GM19023 (cell line): ENCODE data around the gene CCNDBP1.
A peak's percentile ranks its signal among the peaks of the same experiment; 100 is the strongest.
"Not testable (repeated sequence)": the region's sequence is repeated elsewhere in the genome, so short reads cannot be mapped to it uniquely, and the experiment has no call there.

Experiments
- ATAC-seq: cut with Tn5 transposase; IDR thresholded peaks from one replicate; pipeline ENCODE4 v1.9.1; 2021; ENCODE audit warnings: mild to moderate bottlenecking, moderate library complexity; ENCODE audit not compliant: unreplicated experiment

CCNDBP1 gene

GRCh38 chr15:43185157-43186002, at the start of gene CCNDBP1:
Gene CCNDBP1, plus strand, starts transcription at chr15:43185403. Its CDS starts 96 bp downstream, at chr15:43185499.
- ATAC-seq = peak; percentile 98

GRCh38 chr15:43143203-43143941, 41.8 kb upstream of the CCNDBP1 start:
- ATAC-seq = no peak

- no peak for ATAC-seq
These were observed 40.7 kb upstream of the CCNDBP1 start for GRCh38 chr15:43144512-43144911.

- no peak for ATAC-seq
These were observed 39.0 kb upstream of the CCNDBP1 start for GRCh38 chr15:43146184-43146583.

- ATAC-seq = no peak
These were observed 34.8 kb upstream of the CCNDBP1 start for GRCh38 chr15:43150191-43150929.

- ATAC-seq = no peak
These were observed 33.5 kb upstream of the CCNDBP1 start for GRCh38 chr15:43151688-43152087.

GRCh38 chr15:43153269-43153668, 31.9 kb upstream of the CCNDBP1 start:
- no peak for ATAC-seq

GRCh38 chr15:43165801-43166325, 19.3 kb upstream of the CCNDBP1 start:
- ATAC-seq = no peak

GRCh38 chr15:43167261-43167660, 17.9 kb upstream of the CCNDBP1 start:
- ATAC-seq = not testable (repeated sequence)

GRCh38 chr15:43168192-43169107, 16.8 kb upstream of the CCNDBP1 start:
- ATAC-seq = no peak

- ATAC-seq = no peak
These were observed 15.3 kb upstream of the CCNDBP1 start for GRCh38 chr15:43169888-43170287.

GRCh38 chr15:43175656-43176309, 9.4 kb upstream of the CCNDBP1 start:
- ATAC-seq = not testable (repeated sequence)

- ATAC-seq = not testable (repeated sequence)
These were observed 8.1 kb upstream of the CCNDBP1 start for GRCh38 chr15:43177147-43177546.

GRCh38 chr15:43183270-43183669, 1.9 kb upstream of the CCNDBP1 start:
- no peak for ATAC-seq

- no peak for ATAC-seq
These were observed 637 bp upstream of the CCNDBP1 start for GRCh38 chr15:43184407-43185124.

- ATAC-seq = peak; percentile 17
These were observed 775 bp downstream of the CCNDBP1 start for GRCh38 chr15:43186003-43186353.

GRCh38 chr15:43187544-43188155, 2.4 kb downstream of the CCNDBP1 start:
- no peak for ATAC-seq

GRCh38 chr15:43189296-43189695, 4.1 kb downstream of the CCNDBP1 start:
- ATAC-seq = no peak
